Peyer's patch (tissue), 4 donors: ENCODE results near the gene LMF1.

Experiments
- CTCF ChIP-seq, 6 experiments: fragments of 450-650 bp in 4 of 6; fragments of 200-600 bp in 2 of 6; sonication (generic) in 1 of 6; IDR thresholded peaks; one replicate each; pipeline ENCODE4 v1.5.1; 2017 to 2019; ENCODE audit warnings: antibody characterized with exemption in 6 of 6, mild to moderate bottlenecking in 3 of 6, moderate library complexity in 1 of 6
- POLR2A ChIP-seq, 2 donors: fragments of 450-650 bp; IDR thresholded peaks; one replicate each; pipeline ENCODE4 v1.5.1; 2017; ENCODE audit warnings: antibody characterized with exemption in 2 of 2, mild to moderate bottlenecking in 2 of 2, moderate library complexity in 2 of 2

- TF ChIP-seq CTCF (IDR thresholded peaks at IDR 0.05) (no peak), POLR2A (IDR thresholded peaks at IDR 0.05) (no peak)
Observed at GRCh38 chr16:853306-853705, 117.5 kb downstream of the LMF1 start.
